Measurements from ENCODE around the gene CCNB2. TPM values are rescaled to one million over a fixed set of nuclear protein-coding genes. Genes with fewer than 3 reads are reported as not detected.

The CCNB2 gene
- total and polyA plus RNA-seq, 2 of the 8 experiments (the other 6 are each of a cell fraction or from before 2014, with no cell fraction given) = 70.7 to 92.1 TPM

GRCh38 chr15:59157396-59157795, 52.5 kb downstream of the CCNB2 start:
- Histone ChIP-seq H3K23ac (ENCODE audit: insufficient read length) (no peak overlapping the region), H3K27ac (ENCODE audit: low read depth, low read length) (no peak overlapping the region), H4K20me1 (replicated peaks in 1 of 2; ENCODE audit: control insufficient read depth in 1 of 2, insufficient read depth in 2 of 2, low read length in 2 of 2) (no peaks in the 10 kb centered on the region), H2AFZ (ENCODE audit: low read length) (no peak overlapping the region), H3K36me3 (ENCODE audit: control insufficient read depth in 2 of 4, insufficient read depth in 4 of 4, low read length in 3 of 4) (peaks cover 9 to 62% (median 20%) of the 10 kb centered on the region in 4 experiments), H2BK12ac (ENCODE audit: low read depth, low read length) (no peak overlapping the region), H2BK15ac (ENCODE audit: low read length) (no peak overlapping the region), H3K4me3 (ENCODE audit: extremely low read depth in 1 of 4, insufficient read depth in 2 of 4, low read depth in 3 of 4, low read length in 4 of 4) (no peak overlapping the region), H3K4me2 (ENCODE audit: insufficient read depth in 1 of 2, low read depth in 2 of 2, low read length in 2 of 2) (no peak overlapping the region), H2BK120ac (replicated peaks; ENCODE audit: low read depth, low read length) (no peak overlapping the region), H2BK5ac (ENCODE audit: low read depth, low read length) (no peak overlapping the region), H3K9ac (replicated peaks in 1 of 4; ENCODE audit: extremely low read depth in 1 of 4, low read depth in 3 of 4, low read length in 3 of 4) (no peak overlapping the region), H3K4ac (replicated peaks; ENCODE audit: insufficient read length, low read depth, low read length) (no peak overlapping the region), H3K14ac (ENCODE audit: insufficient read length) (no peak overlapping the region), H4K91ac (replicated peaks; ENCODE audit: insufficient read length, low read length) (no peak overlapping the region), H2BK20ac (ENCODE audit: low read length) (no peak overlapping the region), H3K23me2 (ENCODE audit: low read depth, low read length) (no peaks in the 10 kb centered on the region; the same call in 1 of the 2 replicates), H2AK5ac (ENCODE audit: low read depth, low read length) (no peak overlapping the region), H3K9me3 (ENCODE audit: insufficient read depth in 2 of 2, low read depth in 1 of 2, low read length in 1 of 2) (no peaks in the 10 kb centered on the region), H3K4me1 (replicated peaks in 1 of 4; ENCODE audit: control insufficient read depth in 3 of 4, insufficient read depth in 4 of 4, low read length in 3 of 4) (no peaks in the 10 kb centered on the region; a peak in 2 of 7 replicates), H3K18ac (ENCODE audit: extremely low read depth, low read length) (no peak overlapping the region), H3K79me2 (ENCODE audit: control insufficient read depth in 1 of 2, insufficient read depth in 2 of 2, low read length in 2 of 2) (no peaks in the 10 kb centered on the region), H3K79me1 (ENCODE audit: low read depth, low read length) (no peaks in the 10 kb centered on the region), H4K5ac (ENCODE audit: insufficient read length, low read depth, low read length) (no peak overlapping the region), H4K8ac (ENCODE audit: extremely low read depth, insufficient read depth, low read length) (no peak overlapping the region), H3K56ac (replicated peaks; ENCODE audit: insufficient read length, low read depth, low read length) (no peak overlapping the region), H3K27me3 (replicated peaks in 1 of 4; ENCODE audit: control insufficient read depth in 3 of 4, extremely low read depth in 1 of 4, insufficient read depth in 3 of 4, low read length in 3 of 4) (no peaks in the 10 kb centered on the region)
- ChIA-PET CTCF (ENCODE audit: partially characterized antibody) (interaction anchor here (0.6 to 1.2 kb wide), 5 partner anchors 178 to 445 kb away, joined by 3 to 4 read pairs (median 3); no protein-coding TSS in a partner anchor), POLR2A (ENCODE audit: partially characterized antibody) (interaction anchor here (1.5 kb wide), 1 partner anchor 10 kb away, joined by 4 read pairs; no protein-coding TSS in a partner anchor)
- FAIRE-seq = no peak
- WGBS, 2 experiments (ENCODE audit: extremely low coverage in 1 of 2, insufficient coverage in 1 of 2, insufficient read length in 1 of 2, insufficient replicate concordance in 2 of 2, low coverage in 1 of 2, low lambda C conversion rate in 2 of 2, missing lambda C conversion rate in 1 of 2) = 100% methylated on average over 5 of the region's 5 CpGs; no CpG with 5 or more reads in 1 of the 2 experiments
- DNase-seq (ENCODE audit: low read depth in 1 of 2, low spot score in 2 of 2) = no peak
- TF ChIP-seq USF2 (IDR thresholded peaks at IDR 0.05; ENCODE audit: low read length) (no peak), RFX5 (IDR thresholded peaks at IDR 0.05; ENCODE audit: borderline replicate concordance, low read depth, low read length) (peak; percentile 70)
